HCT116 (cell line): ENCODE data around the gene FBXL7. TPM values are rescaled to one million over a fixed set of nuclear protein-coding genes. Genes with fewer than 3 reads are reported as not detected.

ENCODE experiments used
- ATAC-seq: fragments of 200-7000 bp; cut with Tn5 transposase; 2 replicates; pipeline ENCODE4 v1.9.1; 2020; ENCODE audit warnings: mild to moderate bottlenecking, moderate library complexity
- BruUV-seq: library from RNA; stranded (reverse); fragments of 400-500 nt; replicated peaks from 2 replicates; lab custom pipeline; 2021; lab: Mats Ljungman, UMichigan
- CTCF ChIA-PET: fragments of 300-600 bp; sonication (Branson Sonifier 250); formaldehyde crosslinking; loops from one replicate; lab custom pipeline; 2021; ENCODE audit warnings: antibody characterized with exemption; lab: Charles Lee
- POLR2A ChIA-PET: fragments of 300-600, 350-600 bp; sonication (Branson Sonifier 250); formaldehyde crosslinking; loops from one replicate; lab custom pipeline; 2021; ENCODE audit warnings: antibody characterized with exemption; lab: Charles Lee
- RAD21 ChIA-PET, 2 experiments: fragments of 300-600 bp; sonication (Branson Sonifier 250); formaldehyde crosslinking; loops; one replicate each; lab custom pipeline; 2023; ENCODE audit warnings: low total read pairs in 2 of 2; ENCODE audit not compliant: uncharacterized antibody in 2 of 2, unreplicated experiment in 2 of 2, low non-redundant PET in 1 of 2; lab: Charles Lee
- DNase-seq: peaks from one replicate; pipeline ENCODE4 v3.0.0-alpha.2; 2010; ENCODE audit warnings: low read depth, low spot score
- H2AFZ ChIP-seq: fragments of 200-600 bp; shearing (Covaris generic), sonication (generic); 2 replicates; pipeline ENCODE4 v1.6.1; 2017; ENCODE audit warnings: low read depth, mixed run types, mixed read lengths, antibody characterized with exemption, low read length; ENCODE audit not compliant: poor library complexity, severe bottlenecking
- H3K27ac ChIP-seq: 2 replicates; pipeline ENCODE4 v1.5.1; 2012; ENCODE audit warnings: low read depth, low read length
- H3K27me3 ChIP-seq: fragments of 200-600 bp; sonication (generic); 2 replicates; pipeline ENCODE4 v1.6.1; 2016; ENCODE audit warnings: mixed run types, low read length, mixed read lengths; ENCODE audit not compliant: insufficient read depth
- H3K36me3 ChIP-seq, 2 experiments: fragments of 200-500 bp in 1 of 2; fragments of 200-600 bp in 1 of 2; sonication (Bioruptor generic) in 1 of 2; sonication (generic) in 1 of 2; 2 replicates each; pipeline versions ENCODE4 v1.5.1 to v1.6.1; 2014 to 2016; ENCODE audit warnings: low read length in 2 of 2, inconsistent platforms in 1 of 2, mixed read lengths in 1 of 2, mixed run types in 1 of 2; ENCODE audit not compliant: insufficient read depth in 2 of 2, control insufficient read depth in 1 of 2
- H3K4me1 ChIP-seq, 2 experiments: fragments of 200-600 bp in 1 of 2; sonication (generic) in 1 of 2; 2 replicates each; pipeline versions ENCODE4 v1.5.1 to v1.6.1; 2012 to 2017; ENCODE audit warnings: low read length in 2 of 2, inconsistent platforms in 1 of 2, mild to moderate bottlenecking in 1 of 2, mixed read lengths in 1 of 2, mixed run types in 1 of 2, moderate library complexity in 1 of 2; ENCODE audit not compliant: insufficient read depth in 2 of 2, control insufficient read depth in 1 of 2
- H3K4me2 ChIP-seq: fragments of 200-600 bp; sonication (generic); 2 replicates; pipeline ENCODE4 v1.6.1; 2017; ENCODE audit warnings: mixed run types, low read length, mixed read lengths
- H3K4me3 ChIP-seq, 2 experiments: fragments of 200-600 bp in 1 of 2; sonication (generic) in 1 of 2; replicated peaks in 1 of 2; 2 replicates each; pipeline ENCODE4 v1.5.1; 2011 to 2016; ENCODE audit warnings: low read length in 2 of 2, control low read depth in 1 of 2, low read depth in 1 of 2, mild to moderate bottlenecking in 1 of 2, mixed read lengths in 1 of 2, mixed run types in 1 of 2
- H3K79me2 ChIP-seq: fragments of 200-600 bp; sonication (generic); 2 replicates; pipeline ENCODE4 v1.6.1; 2017; ENCODE audit warnings: mild to moderate bottlenecking, mixed run types, low read length, moderate library complexity, mixed read lengths; ENCODE audit not compliant: insufficient read depth
- H3K9ac ChIP-seq: fragments of 200-600 bp; sonication (generic); 2 replicates; pipeline ENCODE4 v1.6.1; 2016; ENCODE audit warnings: low read length, mixed read lengths
- H3K9me2 ChIP-seq: fragments of 200-600 bp; sonication (generic), shearing (Covaris generic); 2 replicates; pipeline ENCODE4 v1.6.1; 2017; ENCODE audit warnings: mixed run types, mild to moderate bottlenecking, moderate library complexity; ENCODE audit not compliant: insufficient read depth
- H3K9me3 ChIP-seq, 2 experiments: fragments of 200-500 bp in 1 of 2; fragments of 200-600 bp in 1 of 2; sonication (Bioruptor generic) in 1 of 2; sonication (generic) in 1 of 2; 2 replicates each; pipeline ENCODE4 v1.6.1; 2014 to 2017; ENCODE audit warnings: low read length in 2 of 2, mixed read lengths in 2 of 2, inconsistent platforms in 1 of 2, low read depth in 1 of 2, mild to moderate bottlenecking in 1 of 2, mixed run types in 1 of 2, moderate library complexity in 1 of 2; ENCODE audit not compliant: control insufficient read depth in 1 of 2, insufficient read depth in 1 of 2
- H4K20me1 ChIP-seq: fragments of 200-600 bp; sonication (generic), shearing (Covaris generic); 2 replicates; pipeline ENCODE4 v1.6.1; 2017; ENCODE audit warnings: mixed run types, mild to moderate bottlenecking, moderate library complexity; ENCODE audit not compliant: insufficient read depth
- CBX3 ChIP-seq: IDR thresholded peaks from 2 replicates; pipeline ENCODE4 v1.6.1; 2012; ENCODE audit warnings: low read depth
- CEBPB ChIP-seq: IDR thresholded peaks from 2 replicates; pipeline ENCODE4 v1.6.1; 2012; ENCODE audit warnings: low read depth
- EGR1 ChIP-seq: IDR thresholded peaks from 2 replicates; pipeline ENCODE4 v1.6.1; 2012; ENCODE audit warnings: low read depth
- ELF1 ChIP-seq: IDR thresholded peaks from 2 replicates; pipeline ENCODE4 v1.6.1; 2012; ENCODE audit warnings: low read depth, borderline replicate concordance
- EZH2 ChIP-seq: fragments of 200-600 bp; sonication (generic); IDR thresholded peaks from 2 replicates; pipeline ENCODE4 v1.6.1; 2017; ENCODE audit warnings: antibody characterized with exemption, mixed run types
- POLR2A ChIP-seq: IDR thresholded peaks from 2 replicates; pipeline ENCODE4 v1.7.0; 2011; ENCODE audit warnings: borderline replicate concordance; ENCODE audit not compliant: insufficient read depth, insufficient read length; ENCODE audit errors: extremely low read depth
- POLR2AphosphoS5 ChIP-seq: IDR thresholded peaks from 2 replicates; pipeline ENCODE4 v1.6.1; 2011; ENCODE audit warnings: mild to moderate bottlenecking, low read depth, low read length, moderate library complexity
- RAD21 ChIP-seq: IDR thresholded peaks from 2 replicates; pipeline ENCODE4 v1.6.1; 2012; ENCODE audit warnings: low read depth, mild to moderate bottlenecking
- SRF ChIP-seq: IDR thresholded peaks from 2 replicates; pipeline ENCODE4 v1.6.1; 2012; ENCODE audit warnings: low read depth
- TCF7L2 ChIP-seq: IDR thresholded peaks from 2 replicates; pipeline ENCODE4 v1.7.0; 2011; ENCODE audit warnings: borderline replicate concordance, inconsistent platforms; ENCODE audit not compliant: insufficient read depth, insufficient read length; ENCODE audit errors: extremely low read depth
- YY1 ChIP-seq: IDR thresholded peaks from 2 replicates; pipeline ENCODE4 v1.6.1; 2011; ENCODE audit warnings: low read length, low read depth, moderate library complexity, mild to moderate bottlenecking; ENCODE audit not compliant: insufficient replicate concordance; ENCODE audit errors: extremely low read depth
- ZNF274 ChIP-seq: fragments of 200-500 bp; sonication (Bioruptor generic); IDR thresholded peaks from 2 replicates; pipeline ENCODE4 v1.6.1; 2014; ENCODE audit warnings: mild to moderate bottlenecking, low read depth, low read length, inconsistent platforms
- intact Hi-C: fragments of 100-400 bp; cut with micrococcal nuclease; formaldehyde crosslinking; loops from 2 replicates; pipeline ENCODE4 v1.10.0; 2022
- total RNA-seq: library from RNA; stranded (reverse); gene quantifications from one replicate; pipeline ENCODE4 v1.2.1, GENCODE V29; 2021; ENCODE audit not compliant: unreplicated experiment
- TF ChIP-seq, protein P1 (sequence below): IDR thresholded peaks from 2 replicates; pipeline ENCODE4 v1.6.1; 2012
- TF ChIP-seq, protein P2 (sequence below), 3 experiments: fragments of 200-600 bp in 1 of 3; sonication (generic) in 1 of 3; IDR thresholded peaks in 2 of 3; conservative IDR thresholded peaks in 1 of 3; 2 replicates each; pipeline ENCODE4 v1.5.1; 2012 to 2017; ENCODE audit warnings: low read depth in 2 of 3, low read length in 2 of 3, antibody characterized with exemption in 1 of 3, borderline replicate concordance in 1 of 3, control low read depth in 1 of 3, mild to moderate bottlenecking in 1 of 3, mixed read lengths in 1 of 3, mixed run types in 1 of 3, moderate library complexity in 1 of 3; ENCODE audit not compliant: insufficient read depth in 1 of 3
- TF ChIP-seq, protein P3 (sequence below): IDR thresholded peaks from 2 replicates; pipeline ENCODE4 v1.6.1; 2012

The FBXL7 gene
- total RNA-seq, 1 experiment from 2014 or later: 0.05 TPM

DNA sequence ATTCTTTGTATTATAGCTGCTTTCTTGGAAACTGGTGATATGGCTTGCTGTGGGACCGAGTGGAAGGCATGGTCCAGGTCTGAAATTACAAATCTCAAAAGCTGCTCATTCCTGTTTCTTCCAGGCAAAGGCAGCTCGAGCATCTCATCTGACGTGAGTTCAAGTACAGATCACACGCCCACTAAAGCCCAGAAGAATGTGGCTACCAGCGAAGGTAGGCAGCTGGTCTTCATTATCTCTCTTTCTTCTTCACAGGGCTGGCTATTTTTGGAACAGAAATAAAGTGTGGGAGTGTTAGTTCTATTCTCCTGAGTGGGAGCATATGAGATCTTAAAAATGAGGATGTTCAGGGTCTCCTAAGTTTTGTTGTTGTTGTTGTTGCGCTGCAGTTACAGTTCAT, 115.9 kb downstream of the FBXL7 start:
- ChIA-PET RAD21 (no interaction called here), POLR2A (no interaction called here), CTCF (no interaction called here)
- Histone ChIP-seq H3K36me3 (no peaks in the 10 kb centered on the region), H3K27ac (no peak overlapping the region), H3K9me3 (peaks cover 9 to 10% of the 10 kb centered on the region in 2 experiments; a peak in 2 of 4 replicates), H3K9ac (no peak overlapping the region), H3K9me2 (no peaks in the 10 kb centered on the region), H3K27me3 (no peaks in the 10 kb centered on the region), H3K4me3 (no peak overlapping the region), H2AFZ (no peak overlapping the region), H3K4me1 (no peaks in the 10 kb centered on the region), H4K20me1 (no peaks in the 10 kb centered on the region), H3K4me2 (no peak overlapping the region), H3K79me2 (no peaks in the 10 kb centered on the region)
- TF ChIP-seq, protein P1, sequence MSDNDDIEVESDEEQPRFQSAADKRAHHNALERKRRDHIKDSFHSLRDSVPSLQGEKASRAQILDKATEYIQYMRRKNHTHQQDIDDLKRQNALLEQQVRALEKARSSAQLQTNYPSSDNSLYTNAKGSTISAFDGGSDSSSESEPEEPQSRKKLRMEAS: no peak
- no peak for TF ChIP-seq YY1
- TF ChIP-seq RAD21: no peak
- ATAC-seq (no peak), DNase-seq (no peak)
- intact Hi-C loops: no loop called here
- BruUV-seq: no TSS peak

DNA sequence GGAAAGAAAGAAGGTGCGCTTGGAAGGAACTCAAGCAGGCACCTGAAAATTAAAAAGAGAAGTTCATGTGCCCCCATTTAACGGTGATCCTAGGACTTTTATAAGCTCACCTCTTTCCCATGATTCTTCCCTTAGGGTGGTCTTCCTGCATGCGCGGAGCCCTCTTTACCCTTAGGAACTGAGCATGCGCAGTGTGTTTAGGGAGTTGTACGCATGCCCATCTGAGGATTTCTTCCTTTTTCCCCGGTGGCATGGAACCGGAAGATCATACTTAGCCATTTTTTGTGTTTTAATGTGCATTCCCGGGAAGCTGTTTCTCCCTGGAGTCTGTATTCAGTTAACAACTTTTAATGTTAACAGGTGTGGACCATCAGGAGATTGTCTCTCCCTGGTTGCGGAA, 119.0 kb downstream of the FBXL7 start:
- no peak overlapping the region for H3K4me2 ChIP-seq
- no peaks in the 10 kb centered on the region for H4K20me1 ChIP-seq
- intact Hi-C loops: no loop called here
- no peak overlapping the region for H3K27ac ChIP-seq
- no peaks in the 10 kb centered on the region for H3K9me2 ChIP-seq
- ATAC-seq: no peak
- ChIA-PET RAD21 (no interaction called here), POLR2A (no interaction called here), CTCF (no interaction called here)
- H3K36me3 ChIP-seq: no peaks in the 10 kb centered on the region
- no peak overlapping the region for H3K4me3 ChIP-seq
- TF ChIP-seq SRF (no peak), RAD21 (no peak), POLR2A (no peak), YY1 (no peak), POLR2AphosphoS5 (no peak), EZH2 (no peak), ZNF274 (no peak), CBX3 (no peak), ELF1 (no peak), EGR1 (no peak), CEBPB (no peak), TCF7L2 (no peak)
- TF ChIP-seq, protein P2, sequence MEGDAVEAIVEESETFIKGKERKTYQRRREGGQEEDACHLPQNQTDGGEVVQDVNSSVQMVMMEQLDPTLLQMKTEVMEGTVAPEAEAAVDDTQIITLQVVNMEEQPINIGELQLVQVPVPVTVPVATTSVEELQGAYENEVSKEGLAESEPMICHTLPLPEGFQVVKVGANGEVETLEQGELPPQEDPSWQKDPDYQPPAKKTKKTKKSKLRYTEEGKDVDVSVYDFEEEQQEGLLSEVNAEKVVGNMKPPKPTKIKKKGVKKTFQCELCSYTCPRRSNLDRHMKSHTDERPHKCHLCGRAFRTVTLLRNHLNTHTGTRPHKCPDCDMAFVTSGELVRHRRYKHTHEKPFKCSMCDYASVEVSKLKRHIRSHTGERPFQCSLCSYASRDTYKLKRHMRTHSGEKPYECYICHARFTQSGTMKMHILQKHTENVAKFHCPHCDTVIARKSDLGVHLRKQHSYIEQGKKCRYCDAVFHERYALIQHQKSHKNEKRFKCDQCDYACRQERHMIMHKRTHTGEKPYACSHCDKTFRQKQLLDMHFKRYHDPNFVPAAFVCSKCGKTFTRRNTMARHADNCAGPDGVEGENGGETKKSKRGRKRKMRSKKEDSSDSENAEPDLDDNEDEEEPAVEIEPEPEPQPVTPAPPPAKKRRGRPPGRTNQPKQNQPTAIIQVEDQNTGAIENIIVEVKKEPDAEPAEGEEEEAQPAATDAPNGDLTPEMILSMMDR (IDR thresholded peaks at IDR 0.05 in 2 of 3, conservative IDR thresholded peaks at IDR 0.05 in 1 of 3; ENCODE audit: borderline replicate concordance in 1 of 3, insufficient read depth in 1 of 3, low read depth in 2 of 3, low read length in 2 of 3): no peak
- TF ChIP-seq, protein P3, sequence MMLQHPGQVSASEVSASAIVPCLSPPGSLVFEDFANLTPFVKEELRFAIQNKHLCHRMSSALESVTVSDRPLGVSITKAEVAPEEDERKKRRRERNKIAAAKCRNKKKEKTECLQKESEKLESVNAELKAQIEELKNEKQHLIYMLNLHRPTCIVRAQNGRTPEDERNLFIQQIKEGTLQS: no peak
- DNase-seq: no peak
- no peak overlapping the region for H3K9ac ChIP-seq
- H3K9me3 ChIP-seq: peaks cover 0 to 10% of the 10 kb centered on the region in 2 experiments; a peak in 2 of 4 replicates
- no peaks in the 10 kb centered on the region for H3K79me2 ChIP-seq
- H2AFZ ChIP-seq: no peak overlapping the region
- no peaks in the 10 kb centered on the region for H3K27me3 ChIP-seq
- H3K4me1 ChIP-seq: no peaks in the 10 kb centered on the region
- BruUV-seq: no TSS peak
